ENCODE measurements around the gene SAAL1. TPM values are rescaled to one million over a fixed set of nuclear protein-coding genes. Genes with fewer than 3 reads are reported as not detected.

The SAAL1 gene
- total RNA-seq, 4 donors from 2014 or later = 3.0 to 16.1 (median 4.4) TPM

GRCh38 chr11:18056561-18057181 lies 49.2 kb downstream of the SAAL1 start:
- H3K36me3 ChIP-seq = no peaks in the 10 kb centered on the region
- in situ Hi-C loops (cut with MboI; ENCODE audit: low sequenced_read_pairs in 4 of 4) = no loop called here
- no peaks in the 10 kb centered on the region for H3K9me3 ChIP-seq
- intact Hi-C loops (cut with DNase I; ENCODE audit: low total_unique reads) = no loop called here
- peaks cover 0 to 6% of the 10 kb centered on the region in 2 donors for H3K4me1 ChIP-seq
- TF ChIP-seq, protein P1, sequence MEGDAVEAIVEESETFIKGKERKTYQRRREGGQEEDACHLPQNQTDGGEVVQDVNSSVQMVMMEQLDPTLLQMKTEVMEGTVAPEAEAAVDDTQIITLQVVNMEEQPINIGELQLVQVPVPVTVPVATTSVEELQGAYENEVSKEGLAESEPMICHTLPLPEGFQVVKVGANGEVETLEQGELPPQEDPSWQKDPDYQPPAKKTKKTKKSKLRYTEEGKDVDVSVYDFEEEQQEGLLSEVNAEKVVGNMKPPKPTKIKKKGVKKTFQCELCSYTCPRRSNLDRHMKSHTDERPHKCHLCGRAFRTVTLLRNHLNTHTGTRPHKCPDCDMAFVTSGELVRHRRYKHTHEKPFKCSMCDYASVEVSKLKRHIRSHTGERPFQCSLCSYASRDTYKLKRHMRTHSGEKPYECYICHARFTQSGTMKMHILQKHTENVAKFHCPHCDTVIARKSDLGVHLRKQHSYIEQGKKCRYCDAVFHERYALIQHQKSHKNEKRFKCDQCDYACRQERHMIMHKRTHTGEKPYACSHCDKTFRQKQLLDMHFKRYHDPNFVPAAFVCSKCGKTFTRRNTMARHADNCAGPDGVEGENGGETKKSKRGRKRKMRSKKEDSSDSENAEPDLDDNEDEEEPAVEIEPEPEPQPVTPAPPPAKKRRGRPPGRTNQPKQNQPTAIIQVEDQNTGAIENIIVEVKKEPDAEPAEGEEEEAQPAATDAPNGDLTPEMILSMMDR (IDR thresholded peaks at IDR 0.05 in 4 of 5, conservative IDR thresholded peaks at IDR 0.05 in 1 of 5) = no peak
- TF ChIP-seq POLR2A (IDR thresholded peaks at IDR 0.05) = no peak
- no peaks in the 10 kb centered on the region for H3K27me3 ChIP-seq
- ATAC-seq (no peak), DNase-seq (no peak)
- no peak overlapping the region for H3K4me3 ChIP-seq
- H3K27ac ChIP-seq = no peak overlapping the region

DNA sequence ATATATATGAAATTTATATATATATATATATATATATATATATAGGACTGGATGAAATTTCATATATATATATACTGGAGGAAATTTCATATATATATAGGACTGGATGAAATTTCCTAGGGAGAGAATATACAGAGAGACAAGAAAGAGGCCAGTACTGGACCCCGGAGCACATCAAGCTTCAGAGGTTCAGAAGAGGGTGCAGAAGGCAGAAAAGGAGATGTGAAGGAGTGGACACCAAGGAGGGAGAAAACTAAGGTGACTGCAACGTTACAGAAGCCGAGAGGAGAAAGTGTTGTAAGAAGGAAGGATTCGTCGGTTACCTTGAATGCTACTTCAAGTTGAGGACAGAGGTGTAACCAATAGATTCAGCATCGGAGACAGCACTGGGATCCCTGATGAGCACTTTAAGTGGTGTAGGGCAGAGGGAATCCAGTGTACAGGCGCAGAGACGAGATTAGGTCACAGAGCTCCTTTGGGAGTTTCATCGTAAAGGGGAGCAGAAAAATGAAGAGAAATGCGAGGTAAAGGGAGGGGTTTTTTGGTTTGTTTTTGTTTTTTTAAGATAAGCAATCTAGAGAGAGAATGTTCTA lies 51.3 kb downstream of the SAAL1 start:
- no peak overlapping the region for H3K4me3 ChIP-seq
- in situ Hi-C loops (cut with MboI; ENCODE audit: low sequenced_read_pairs in 4 of 4) = no loop called here

DNA sequence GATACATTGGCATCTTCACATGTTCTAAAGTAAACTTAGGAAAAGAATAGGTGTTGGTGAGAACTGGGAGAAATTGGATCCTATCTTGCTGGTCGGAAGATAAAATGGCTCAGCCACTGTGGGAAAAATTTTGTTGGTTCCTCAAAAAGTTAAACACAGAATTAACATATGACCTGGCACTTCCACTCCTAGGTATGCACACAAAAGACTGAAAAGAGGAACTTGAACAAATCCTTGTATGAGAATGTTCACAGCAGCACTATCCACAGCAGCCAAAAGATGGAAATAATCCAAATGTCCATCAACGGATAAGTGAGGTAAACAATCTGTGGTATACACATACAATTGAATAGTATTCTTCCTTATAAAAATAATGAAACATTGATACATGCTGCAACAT lies 55.0 kb downstream of the SAAL1 start:
- in situ Hi-C loops (cut with MboI; ENCODE audit: low sequenced_read_pairs in 4 of 4) = no loop called here
- peaks cover 13 to 25% (median 17%) of the 10 kb centered on the region in 3 donors for H3K27me3 ChIP-seq
- no peak overlapping the region for H3K4me3 ChIP-seq
- TF ChIP-seq POLR2A (IDR thresholded peaks at IDR 0.05) = no peak
- TF ChIP-seq, protein P1 (IDR thresholded peaks at IDR 0.05 in 4 of 5, conservative IDR thresholded peaks at IDR 0.05 in 1 of 5) = no peak
- H3K4me1 ChIP-seq = no peaks in the 10 kb centered on the region
- no peaks in the 10 kb centered on the region for H3K36me3 ChIP-seq
- DNase-seq = no peak
- ATAC-seq = no peak
- no peak overlapping the region for H3K27ac ChIP-seq
- no peaks in the 10 kb centered on the region for H3K9me3 ChIP-seq
- intact Hi-C loops (cut with DNase I; ENCODE audit: low total_unique reads) = no loop called here

More for the DNA sequence above, 51.3 kb downstream of the SAAL1 start:
- ATAC-seq (no peak), DNase-seq (no peak)
- intact Hi-C loops (cut with DNase I; ENCODE audit: low total_unique reads) = no loop called here
- Histone ChIP-seq H3K9me3 (no peaks in the 10 kb centered on the region), H3K36me3 (no peaks in the 10 kb centered on the region), H3K4me1 (no peaks in the 10 kb centered on the region), H3K27ac (no peak overlapping the region), H3K27me3 (no peaks in the 10 kb centered on the region)
- no peak for TF ChIP-seq POLR2A (IDR thresholded peaks at IDR 0.05)
- TF ChIP-seq, protein P1 (IDR thresholded peaks at IDR 0.05 in 4 of 5, conservative IDR thresholded peaks at IDR 0.05 in 1 of 5) = no peak

GRCh38 chr11:18046116-18046777 lies 59.6 kb downstream of the SAAL1 start, which contains the start of gene TPH1:
TPH1 (minus strand) TSS chr11:18046269; CDS start chr11:18040762, 5,507 bp downstream.
- Histone ChIP-seq H3K4me1 (no peaks in the 10 kb centered on the region), H3K9me3 (no peaks in the 10 kb centered on the region), H3K4me3 (peak within 1 kb of the TSS in 1 of 4 donors; percentile 2), H3K27me3 (peaks cover 13 to 26% (median 17%) of the 10 kb centered on the region in 3 donors), H3K27ac (no peak within 1 kb of the TSS), H3K36me3 (no peaks in the 10 kb centered on the region)
- intact Hi-C loops (cut with DNase I; ENCODE audit: low total_unique reads) (no loop called here), in situ Hi-C loops (cut with MboI; ENCODE audit: low sequenced_read_pairs in 4 of 4) (no loop called here)
- TF ChIP-seq POLR2A (IDR thresholded peaks at IDR 0.05) = no peak
- ATAC-seq (no peak), DNase-seq (peak in 1 of 2 donors; percentile 12)

GRCh38 chr11:18036456-18036855 lies 69.4 kb downstream of the SAAL1 start:
- H3K4me3 ChIP-seq = no peak overlapping the region
- in situ Hi-C loops (cut with MboI; ENCODE audit: low sequenced_read_pairs in 4 of 4) (no loop called here), intact Hi-C loops (cut with DNase I; ENCODE audit: low total_unique reads) (no loop called here)
- no peak for ATAC-seq
- H3K27me3 ChIP-seq = no peaks in the 10 kb centered on the region
- H3K4me1 ChIP-seq = no peaks in the 10 kb centered on the region
- no peak overlapping the region for H3K27ac ChIP-seq
- TF ChIP-seq POLR2A (IDR thresholded peaks at IDR 0.05) = no peak
- TF ChIP-seq, protein P1 (IDR thresholded peaks at IDR 0.05 in 4 of 5, conservative IDR thresholded peaks at IDR 0.05 in 1 of 5) = no peak
- H3K9me3 ChIP-seq = no peaks in the 10 kb centered on the region
- DNase-seq = no peak
- no peaks in the 10 kb centered on the region for H3K36me3 ChIP-seq

All from gastrocnemius medialis (tissue), 4 donors.